Fibroblast of gingiva (primary cell): ENCODE data around the gene C2CD2.

Experiments used
- DNase-seq: peaks from one replicate; pipeline ENCODE4 v3.0.0-alpha.2; 2011; ENCODE audit warnings: low read depth

Gene C2CD2

DNA sequence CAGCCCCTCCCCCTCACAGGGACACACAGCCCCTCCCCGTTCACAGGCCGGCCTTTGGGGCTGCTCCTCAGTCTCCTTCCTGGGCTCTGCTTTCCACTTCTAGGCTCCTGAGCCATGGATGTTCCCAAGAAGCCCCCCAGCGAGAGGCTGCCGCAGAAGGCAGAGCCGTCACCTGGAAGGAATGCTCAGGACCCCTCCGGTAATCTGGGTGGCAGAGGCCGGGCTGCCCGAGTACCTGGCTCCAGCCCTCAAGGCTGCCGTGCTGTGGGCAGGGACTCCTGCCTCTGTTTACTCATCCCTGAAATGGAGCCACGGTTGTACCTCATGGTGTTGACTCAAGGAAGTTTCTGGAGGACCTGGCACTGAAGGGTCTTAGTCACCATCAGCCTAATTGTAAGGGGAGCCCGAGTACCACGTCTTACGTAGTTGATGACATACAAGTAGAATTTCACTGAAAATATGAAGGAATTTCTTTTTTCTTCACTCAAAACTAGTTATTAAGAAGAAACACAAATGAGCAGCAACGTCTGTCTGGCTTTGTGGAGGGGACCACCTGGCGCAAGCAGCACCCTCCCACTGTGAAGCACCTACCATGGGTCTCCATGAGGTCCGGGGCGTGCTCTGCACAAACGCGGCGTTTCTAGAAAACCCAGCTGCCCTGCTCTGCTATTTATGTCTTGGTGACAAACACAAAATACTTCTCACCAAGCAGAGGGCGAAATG, 108.3 kb downstream of the C2CD2 start:
- no peak for DNase-seq

GRCh38 chr21:41843584-41843983, 110.2 kb downstream of the C2CD2 start:
- DNase-seq = no peak

DNA sequence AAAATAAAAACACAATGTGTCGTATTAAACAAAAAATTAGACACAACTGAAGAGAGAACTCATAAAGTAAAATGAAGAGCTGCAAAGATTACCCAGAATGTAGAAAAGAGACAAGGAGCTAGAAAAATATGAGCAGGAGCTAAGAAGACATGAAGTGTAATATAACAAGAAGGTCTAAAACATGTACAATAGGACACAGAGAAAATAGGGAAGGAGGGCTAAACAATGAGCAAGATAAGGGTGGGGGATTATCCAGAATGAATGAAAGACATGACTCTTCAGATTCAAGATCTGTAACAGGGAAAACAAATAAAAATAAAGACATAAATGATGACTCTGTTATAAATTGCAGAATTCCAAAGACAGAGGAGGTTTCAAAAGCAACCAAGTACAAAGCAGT, 112.9 kb downstream of the C2CD2 start:
- DNase-seq = no peak

- DNase-seq = no peak
These were observed 114.3 kb downstream of the C2CD2 start for GRCh38 chr21:41839387-41840000.

DNA sequence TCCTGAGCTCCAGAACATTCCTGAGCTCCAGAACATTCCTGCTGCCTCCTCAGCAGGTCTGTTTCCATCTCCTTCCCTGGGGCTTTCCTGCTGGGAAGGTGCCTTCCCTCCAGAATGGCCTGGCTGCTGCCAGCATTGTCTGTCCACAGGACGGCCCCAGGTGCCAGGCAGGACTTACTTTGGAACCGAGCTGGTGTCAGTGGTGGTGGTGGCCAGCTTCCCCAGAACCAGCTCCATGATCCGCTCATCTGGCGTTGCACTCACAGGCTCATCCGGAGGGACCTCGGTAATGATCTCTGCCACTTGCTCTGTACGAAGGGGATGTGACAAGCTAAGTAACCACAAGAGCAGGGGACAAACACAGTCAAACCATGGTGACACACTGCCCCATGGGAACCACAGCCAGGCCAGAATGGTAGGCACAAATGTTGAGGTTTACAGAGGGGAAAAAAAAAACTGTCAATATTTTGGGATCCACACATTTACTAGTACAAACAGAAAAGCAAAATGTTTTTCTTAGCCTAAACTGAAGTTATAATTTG, 116.0 kb downstream of the C2CD2 start:
- no peak for DNase-seq

- no peak for DNase-seq
These were observed 117.4 kb downstream of the C2CD2 start for GRCh38 chr21:41836166-41837015.

GRCh38 chr21:41835711-41836154, 118.1 kb downstream of the C2CD2 start:
- no peak for DNase-seq
